K562 (cell line): ENCODE data around the gene ZDHHC3.

Experiments
- HNRNPLL ChIP-seq: fragments of 200-400 bp; formaldehyde crosslinking; IDR thresholded peaks from 2 replicates; pipeline ENCODE4 v1.6.1; 2017; ENCODE audit warnings: low read length, low read depth, mild to moderate bottlenecking; ENCODE audit not compliant: poor library complexity, severe bottlenecking
- OTX1 ChIP-seq: fragments of 450-650 bp; formaldehyde crosslinking; IDR thresholded peaks from 2 replicates; pipeline ENCODE4 v1.4.0; 2022; ENCODE audit warnings: mild to moderate bottlenecking
- POLR2A ChIP-seq: fragments of 450-650 bp; conservative IDR thresholded peaks from 2 replicates; pipeline ENCODE4 v1.6.1; 2016
- TF ChIP-seq, protein P1 (sequence below), 3 experiments: IDR thresholded peaks in 2 of 3; conservative IDR thresholded peaks in 1 of 3; 2 replicates each; pipeline ENCODE4 v1.5.1; 2011 to 2012; ENCODE audit warnings: low read length in 3 of 3, mild to moderate bottlenecking in 3 of 3, control low read depth in 2 of 3, improper control_type of control experiment in 1 of 3, inconsistent platforms in 1 of 3, low read depth in 1 of 3, mixed read lengths in 1 of 3, moderate library complexity in 1 of 3; ENCODE audit not compliant: insufficient read depth in 2 of 3
- TF ChIP-seq, protein P2 (sequence below), 2 experiments: fragments of 450-650 bp; formaldehyde crosslinking in 1 of 2; IDR thresholded peaks; 2 replicates each; pipeline versions ENCODE4 v1.4.0 to v1.6.1; 2014 to 2020; ENCODE audit warnings: mild to moderate bottlenecking in 2 of 2, borderline replicate concordance in 1 of 2, low read depth in 1 of 2

DNA sequence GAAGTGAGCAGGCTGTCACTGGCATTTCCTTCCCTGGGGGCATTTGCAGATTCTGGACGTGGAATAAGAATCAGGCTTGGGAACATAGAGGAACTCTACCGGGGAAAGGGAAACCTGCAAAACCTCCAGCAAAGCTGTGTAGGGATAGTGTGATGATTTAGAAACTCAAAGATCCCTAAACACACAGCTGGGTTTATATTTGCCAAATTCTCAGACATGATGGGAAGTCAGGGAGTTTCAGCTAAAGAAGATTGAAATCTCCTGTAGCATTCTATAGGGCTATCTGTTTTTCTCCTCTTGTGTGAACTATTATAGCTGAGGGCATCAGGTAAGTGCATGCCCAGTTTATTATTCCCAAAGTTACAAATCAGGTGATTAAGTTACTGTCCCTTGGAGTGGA, 40.9 kb upstream of the ZDHHC3 start:
- TF ChIP-seq POLR2A (no peak), OTX1 (CRISPR knock-in tag) (no peak), HNRNPLL (no peak)
- TF ChIP-seq, protein P1, sequence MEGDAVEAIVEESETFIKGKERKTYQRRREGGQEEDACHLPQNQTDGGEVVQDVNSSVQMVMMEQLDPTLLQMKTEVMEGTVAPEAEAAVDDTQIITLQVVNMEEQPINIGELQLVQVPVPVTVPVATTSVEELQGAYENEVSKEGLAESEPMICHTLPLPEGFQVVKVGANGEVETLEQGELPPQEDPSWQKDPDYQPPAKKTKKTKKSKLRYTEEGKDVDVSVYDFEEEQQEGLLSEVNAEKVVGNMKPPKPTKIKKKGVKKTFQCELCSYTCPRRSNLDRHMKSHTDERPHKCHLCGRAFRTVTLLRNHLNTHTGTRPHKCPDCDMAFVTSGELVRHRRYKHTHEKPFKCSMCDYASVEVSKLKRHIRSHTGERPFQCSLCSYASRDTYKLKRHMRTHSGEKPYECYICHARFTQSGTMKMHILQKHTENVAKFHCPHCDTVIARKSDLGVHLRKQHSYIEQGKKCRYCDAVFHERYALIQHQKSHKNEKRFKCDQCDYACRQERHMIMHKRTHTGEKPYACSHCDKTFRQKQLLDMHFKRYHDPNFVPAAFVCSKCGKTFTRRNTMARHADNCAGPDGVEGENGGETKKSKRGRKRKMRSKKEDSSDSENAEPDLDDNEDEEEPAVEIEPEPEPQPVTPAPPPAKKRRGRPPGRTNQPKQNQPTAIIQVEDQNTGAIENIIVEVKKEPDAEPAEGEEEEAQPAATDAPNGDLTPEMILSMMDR (IDR thresholded peaks at IDR 0.05 in 2 of 3, conservative IDR thresholded peaks at IDR 0.05 in 1 of 3; ENCODE audit: insufficient read depth in 2 of 3, low read depth in 1 of 3, low read length in 3 of 3), result no peak
- TF ChIP-seq, protein P2, sequence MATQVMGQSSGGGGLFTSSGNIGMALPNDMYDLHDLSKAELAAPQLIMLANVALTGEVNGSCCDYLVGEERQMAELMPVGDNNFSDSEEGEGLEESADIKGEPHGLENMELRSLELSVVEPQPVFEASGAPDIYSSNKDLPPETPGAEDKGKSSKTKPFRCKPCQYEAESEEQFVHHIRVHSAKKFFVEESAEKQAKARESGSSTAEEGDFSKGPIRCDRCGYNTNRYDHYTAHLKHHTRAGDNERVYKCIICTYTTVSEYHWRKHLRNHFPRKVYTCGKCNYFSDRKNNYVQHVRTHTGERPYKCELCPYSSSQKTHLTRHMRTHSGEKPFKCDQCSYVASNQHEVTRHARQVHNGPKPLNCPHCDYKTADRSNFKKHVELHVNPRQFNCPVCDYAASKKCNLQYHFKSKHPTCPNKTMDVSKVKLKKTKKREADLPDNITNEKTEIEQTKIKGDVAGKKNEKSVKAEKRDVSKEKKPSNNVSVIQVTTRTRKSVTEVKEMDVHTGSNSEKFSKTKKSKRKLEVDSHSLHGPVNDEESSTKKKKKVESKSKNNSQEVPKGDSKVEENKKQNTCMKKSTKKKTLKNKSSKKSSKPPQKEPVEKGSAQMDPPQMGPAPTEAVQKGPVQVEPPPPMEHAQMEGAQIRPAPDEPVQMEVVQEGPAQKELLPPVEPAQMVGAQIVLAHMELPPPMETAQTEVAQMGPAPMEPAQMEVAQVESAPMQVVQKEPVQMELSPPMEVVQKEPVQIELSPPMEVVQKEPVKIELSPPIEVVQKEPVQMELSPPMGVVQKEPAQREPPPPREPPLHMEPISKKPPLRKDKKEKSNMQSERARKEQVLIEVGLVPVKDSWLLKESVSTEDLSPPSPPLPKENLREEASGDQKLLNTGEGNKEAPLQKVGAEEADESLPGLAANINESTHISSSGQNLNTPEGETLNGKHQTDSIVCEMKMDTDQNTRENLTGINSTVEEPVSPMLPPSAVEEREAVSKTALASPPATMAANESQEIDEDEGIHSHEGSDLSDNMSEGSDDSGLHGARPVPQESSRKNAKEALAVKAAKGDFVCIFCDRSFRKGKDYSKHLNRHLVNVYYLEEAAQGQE (IDR thresholded peaks at IDR 0.05; ENCODE audit: borderline replicate concordance), result no peak
- TF ChIP-seq, protein P2 (CRISPR knock-in tag; IDR thresholded peaks at IDR 0.05; ENCODE audit: low read depth), result no peak
